K562 (cell line): ENCODE data around the gene LRRC74B. TPM values are rescaled to one million over a fixed set of nuclear protein-coding genes. Genes with fewer than 3 reads are reported as not detected.

Experiments used
- CBFA2T2 ChIP-seq: fragments of 450-650 bp; conservative IDR thresholded peaks from 2 replicates; pipeline ENCODE4 v1.6.1; 2017; ENCODE audit warnings: mild to moderate bottlenecking
- DPF2 ChIP-seq: fragments of 450-650 bp; IDR thresholded peaks from 2 replicates; pipeline ENCODE4 v1.6.1; 2016
- GMEB1 ChIP-seq: fragments of 250-450 bp; sonication (Bioruptor Pico); IDR thresholded peaks from 2 replicates; pipeline ENCODE4 v1.4.0; 2020; ENCODE audit warnings: mild to moderate bottlenecking
- POLR2AphosphoS2 ChIP-seq: IDR thresholded peaks from 2 replicates; pipeline ENCODE4 v1.6.1; 2012; ENCODE audit warnings: low read length, improper control_type of control experiment
- POLR2AphosphoS5 ChIP-seq: IDR thresholded peaks from 2 replicates; pipeline ENCODE4 v1.6.1; 2011; ENCODE audit warnings: mild to moderate bottlenecking, low read depth, low read length, moderate library complexity; ENCODE audit not compliant: control insufficient read depth, insufficient read depth
- PRDM10 ChIP-seq: fragments of 450-650 bp; IDR thresholded peaks from 2 replicates; pipeline ENCODE4 v1.6.1; 2018; ENCODE audit not compliant: partially characterized antibody
- SRSF7 ChIP-seq: fragments of 200-400 bp; formaldehyde crosslinking; optimal IDR thresholded peaks from 2 replicates; pipeline ENCODE3; 2017; ENCODE audit warnings: mild to moderate bottlenecking, low read depth, low read length
- TAF1 ChIP-seq: IDR thresholded peaks from 2 replicates; pipeline ENCODE4 v1.6.1; 2011; ENCODE audit warnings: mild to moderate bottlenecking, low read length, moderate library complexity; ENCODE audit not compliant: insufficient read depth, control insufficient read depth, severe bottlenecking; ENCODE audit errors: extremely low read depth
- TCF15 ChIP-seq: fragments of 250-450 bp; sonication (Bioruptor Pico); IDR thresholded peaks from 2 replicates; pipeline ENCODE4 v1.8.0; 2022; ENCODE audit warnings: moderate library complexity, mild to moderate bottlenecking, inconsistent platforms
- TEAD1 ChIP-seq, 2 experiments: fragments of 450-650 bp in 1 of 2; sonication (generic) in 1 of 2; formaldehyde crosslinking; IDR thresholded peaks; 2 replicates each; pipeline versions ENCODE4 v1.4.0 to v1.8.0; 2020 to 2022; ENCODE audit warnings: mild to moderate bottlenecking in 2 of 2, missing genetic modification reagents in 1 of 2
- ZBTB12 ChIP-seq: fragments of 250-450 bp; sonication (Bioruptor Pico); IDR thresholded peaks from 2 replicates; pipeline ENCODE4 v1.4.0; 2020
- ZBTB2 ChIP-seq: fragments of 450-650 bp; IDR thresholded peaks from 2 replicates; pipeline ENCODE4 v1.6.1; 2016; ENCODE audit warnings: antibody characterized with exemption
- ZHX1 ChIP-seq: fragments of 150-350 bp; conservative IDR thresholded peaks from 2 replicates; pipeline ENCODE4 v1.6.1; 2014; ENCODE audit warnings: low read length
- polyA plus RNA-seq, 8 experiments: library from polyadenylated mRNA; depleted of rRNA in 4 of 8; stranded (reverse) in 5 of 8; unstranded in 3 of 8; fragments of >200 nt; fragmentation: Nextera tagmentation in 2 of 8; fragmentation: Illumina TruSeq in 1 of 8; extraction: Ambion mirVana in 2 of 8; extraction: Trizol in 1 of 8; gene quantifications; 2 replicates each; pipeline versions ENCODE4 v1.2.1 to v1.2.3, GENCODE V29; 2011 to 2014; ENCODE audit warnings: inconsistent platforms in 1 of 8, missing spikeins in 1 of 8
- total RNA-seq, 7 experiments: library from RNA; depleted of rRNA in 6 of 7; stranded (reverse); fragments of >200 nt in 6 of 7; fragmentation: Illumina TruSeq in 2 of 7; extraction: Trizol in 2 of 7; gene quantifications; 2 replicates each; pipeline versions ENCODE4 v1.2.1 to v1.2.3, GENCODE V29; 2011 to 2021; ENCODE audit warnings: low replicate concordance in 1 of 7
- TF ChIP-seq, protein P1 (sequence below): fragments of 450-650 bp; formaldehyde crosslinking; IDR thresholded peaks from 2 replicates; pipeline ENCODE4 v1.4.0; 2022; ENCODE audit warnings: missing genetic modification characterization

LRRC74B gene
- total and polyA plus RNA-seq, 9 of the 15 experiments (the other 6 are each of a cell fraction or from before 2014, with no cell fraction given): not detected

DNA sequence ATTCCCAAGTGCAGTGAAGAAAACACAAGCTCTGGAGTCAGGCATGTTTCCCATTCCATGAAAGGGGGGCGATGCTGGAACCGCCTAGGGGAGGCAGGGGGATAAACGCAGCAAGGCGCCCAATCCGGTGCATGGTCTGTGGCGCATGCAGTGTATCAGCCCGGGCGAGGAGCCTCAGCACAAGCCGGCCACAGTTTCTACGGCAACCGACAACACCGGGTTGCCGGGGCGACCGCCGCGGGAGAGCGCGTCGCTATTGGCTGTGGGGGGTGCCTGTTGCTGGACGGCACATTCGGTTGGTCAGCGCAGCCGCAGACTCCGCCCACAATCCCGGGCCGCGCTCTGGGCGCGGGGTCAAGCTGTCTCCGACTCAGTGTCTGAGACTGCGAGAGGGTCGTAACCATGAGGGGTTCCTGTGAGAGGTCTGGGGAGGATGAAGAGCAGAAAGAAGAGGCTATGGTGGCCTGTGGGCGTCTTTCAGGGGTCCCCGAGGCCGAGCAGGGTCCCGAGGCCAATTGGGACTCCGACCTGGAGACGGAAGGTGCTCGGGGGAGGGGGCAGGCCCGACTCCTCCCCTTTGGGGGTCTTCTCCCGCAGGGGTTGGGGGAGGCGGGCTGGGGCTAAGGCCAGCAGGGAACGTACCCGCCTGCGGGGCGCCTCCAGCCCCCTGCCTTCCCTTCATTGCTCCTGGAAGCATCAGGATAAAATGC, at the start of gene LRRC74B (continued):
- TF ChIP-seq PRDM10 (no peak), POLR2AphosphoS2 (no peak), TAF1 (no peak), SRSF7 (no peak), ZHX1 (peak; percentile 44; the same call in 1 of the 2 replicates), GMEB1 (CRISPR knock-in tag) (no peak), ZBTB12 (CRISPR knock-in tag) (no peak), TEAD1 (CRISPR knock-in tag; IDR thresholded peaks at IDR 0.05) (no peak; a peak in 2 of 4 replicates), TCF15 (CRISPR knock-in tag) (no peak), CBFA2T2 (no peak), POLR2AphosphoS5 (no peak), DPF2 (no peak), ZBTB2 (no peak)
- TF ChIP-seq, protein P1, sequence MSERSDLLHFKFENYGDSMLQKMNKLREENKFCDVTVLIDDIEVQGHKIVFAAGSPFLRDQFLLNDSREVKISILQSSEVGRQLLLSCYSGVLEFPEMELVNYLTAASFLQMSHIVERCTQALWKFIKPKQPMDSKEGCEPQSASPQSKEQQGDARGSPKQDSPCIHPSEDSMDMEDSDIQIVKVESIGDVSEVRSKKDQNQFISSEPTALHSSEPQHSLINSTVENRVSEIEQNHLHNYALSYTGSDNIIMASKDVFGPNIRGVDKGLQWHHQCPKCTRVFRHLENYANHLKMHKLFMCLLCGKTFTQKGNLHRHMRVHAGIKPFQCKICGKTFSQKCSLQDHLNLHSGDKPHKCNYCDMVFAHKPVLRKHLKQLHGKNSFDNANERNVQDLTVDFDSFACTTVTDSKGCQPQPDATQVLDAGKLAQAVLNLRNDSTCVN (CRISPR knock-in tag): 0 out of 2 replicates have a peak, but pooled peaks have one; percentile 5
